BE2C (cell line): Measurements from ENCODE around the gene DNAH6.

ENCODE experiments used
- DNase-seq: peaks from one replicate; pipeline ENCODE4 v3.0.0-alpha.2; 2020
- H3K27me3 ChIP-seq: fragments of 250-450 bp; sonication (Bioruptor Pico); 2 replicates; pipeline ENCODE4 v1.5.1; 2020; ENCODE audit warnings: mild to moderate bottlenecking
- H3K36me3 ChIP-seq: fragments of 250-450 bp; sonication (Bioruptor Pico); 2 replicates; pipeline ENCODE4 v1.5.1; 2020; ENCODE audit warnings: mild to moderate bottlenecking
- H3K4me1 ChIP-seq: fragments of 250-450 bp; sonication (Bioruptor Pico); 2 replicates; pipeline ENCODE4 v1.5.1; 2020
- H3K4me3 ChIP-seq: 2 replicates; pipeline ENCODE4 v1.5.1; 2011; ENCODE audit warnings: low read depth, low read length
- H3K9me3 ChIP-seq: fragments of 250-450 bp; sonication (Bioruptor Pico); 2 replicates; pipeline ENCODE4 v1.5.1; 2020
- CTCF ChIP-seq: IDR thresholded peaks from 2 replicates; pipeline ENCODE4 v1.5.1; 2012; ENCODE audit warnings: mild to moderate bottlenecking, low read depth, low read length

The DNAH6 gene

GRCh38 chr2:84841577-84841976 lies 325.3 kb downstream of the DNAH6 start:
- H3K9me3 ChIP-seq, result no peaks in the 10 kb centered on the region
- no peak overlapping the region for H3K4me3 ChIP-seq
- DNase-seq, result no peak
- H3K36me3 ChIP-seq, result no peaks in the 10 kb centered on the region
- H3K27me3 ChIP-seq, result no peaks in the 10 kb centered on the region
- TF ChIP-seq CTCF, result no peak
- no peaks in the 10 kb centered on the region for H3K4me1 ChIP-seq

- no peaks in the 10 kb centered on the region for H3K36me3 ChIP-seq
- H3K4me3 ChIP-seq, result no peak overlapping the region
- H3K9me3 ChIP-seq, result no peaks in the 10 kb centered on the region
- no peaks in the 10 kb centered on the region for H3K27me3 ChIP-seq
- DNase-seq, result no peak
- H3K4me1 ChIP-seq, result no peaks in the 10 kb centered on the region
- no peak for TF ChIP-seq CTCF
These were observed 327.8 kb downstream of the DNAH6 start for GRCh38 chr2:84844141-84844540.

- H3K4me3 ChIP-seq, result no peak overlapping the region
- no peak for TF ChIP-seq CTCF
- no peak for DNase-seq
- H3K4me1 ChIP-seq, result no peaks in the 10 kb centered on the region
- H3K9me3 ChIP-seq, result no peaks in the 10 kb centered on the region
- H3K27me3 ChIP-seq, result no peaks in the 10 kb centered on the region
- no peaks in the 10 kb centered on the region for H3K36me3 ChIP-seq
These were observed 329.9 kb downstream of the DNAH6 start for GRCh38 chr2:84846041-84846663.

GRCh38 chr2:84846741-84847142 lies 330.4 kb downstream of the DNAH6 start:
- H3K4me1 ChIP-seq, result no peaks in the 10 kb centered on the region
- no peak for TF ChIP-seq CTCF
- H3K4me3 ChIP-seq, result no peak overlapping the region
- no peaks in the 10 kb centered on the region for H3K27me3 ChIP-seq
- H3K9me3 ChIP-seq, result no peaks in the 10 kb centered on the region
- H3K36me3 ChIP-seq, result no peaks in the 10 kb centered on the region
- DNase-seq, result no peak

- DNase-seq, result no peak
- Histone ChIP-seq H3K27me3 (no peaks in the 10 kb centered on the region), H3K9me3 (no peaks in the 10 kb centered on the region), H3K36me3 (no peaks in the 10 kb centered on the region), H3K4me1 (no peaks in the 10 kb centered on the region), H3K4me3 (no peak overlapping the region)
- TF ChIP-seq CTCF, result no peak
These were observed 331.2 kb downstream of the DNAH6 start for GRCh38 chr2:84847326-84848050.

- TF ChIP-seq CTCF, result no peak
- no peaks in the 10 kb centered on the region for H3K27me3 ChIP-seq
- no peaks in the 10 kb centered on the region for H3K9me3 ChIP-seq
- DNase-seq, result no peak
- H3K4me1 ChIP-seq, result no peaks in the 10 kb centered on the region
- H3K4me3 ChIP-seq, result no peak overlapping the region
- no peaks in the 10 kb centered on the region for H3K36me3 ChIP-seq
These were observed 333.1 kb downstream of the DNAH6 start for GRCh38 chr2:84849271-84849952.
